SK-N-SH (cell line): Measurements from ENCODE around the gene APBA2.

Experiments
- CTCF ChIP-seq: fragments of 200-600 bp; sonication (generic); IDR thresholded peaks from 2 replicates; pipeline ENCODE4 v1.6.1; 2017; ENCODE audit warnings: antibody characterized with exemption, mild to moderate bottlenecking, moderate library complexity
- EP300 ChIP-seq, 2 experiments: IDR thresholded peaks; 2 replicates each; pipeline versions ENCODE4 v1.4.0 to v1.6.1; 2012; ENCODE audit warnings: borderline replicate concordance in 1 of 2, low read depth in 1 of 2, low read length in 1 of 2
- EZH2phosphoT487 ChIP-seq: fragments of 200-600 bp; sonication (generic); IDR thresholded peaks from 2 replicates; pipeline ENCODE4 v1.6.1; 2017; ENCODE audit warnings: low read depth, mixed run types, mild to moderate bottlenecking, antibody characterized with exemption, moderate library complexity, borderline replicate concordance
- MAX ChIP-seq: IDR thresholded peaks from 2 replicates; pipeline ENCODE4 v1.4.0; 2012; ENCODE audit warnings: low read depth
- MXI1 ChIP-seq: IDR thresholded peaks from 2 replicates; pipeline ENCODE4 v1.6.1; 2012; ENCODE audit warnings: mild to moderate bottlenecking, low read depth, low read length, improper control_type of control experiment
- REST ChIP-seq: IDR thresholded peaks from 2 replicates; pipeline ENCODE4 v1.6.1; 2012; ENCODE audit warnings: mild to moderate bottlenecking, low read depth, low read length, moderate library complexity

GRCh38 chr15:28987337-28987736, 101.6 kb downstream of the APBA2 start:
- TF ChIP-seq CTCF (no peak), EZH2phosphoT487 (no peak), MXI1 (no peak), MAX (no peak), EP300 (IDR thresholded peaks at IDR 0.05; ENCODE audit: borderline replicate concordance in 1 of 2, low read depth in 1 of 2, low read length in 1 of 2) (no peak), REST (no peak)
